H1 (cell line): ENCODE measurements around the gene KCNK7. TPM values are rescaled to one million over a fixed set of nuclear protein-coding genes. Genes with fewer than 3 reads are reported as not detected.

Experiments
- CTCF ChIA-PET: fragments of 300-600 bp; sonication (Branson Sonifier 250); formaldehyde crosslinking; loops from one replicate; lab custom pipeline; 2021; ENCODE audit not compliant: partially characterized antibody; lab: Charles Lee
- POLR2A ChIA-PET: fragments of 300-600 bp; sonication (Branson Sonifier 250); formaldehyde crosslinking; loops from one replicate; lab custom pipeline; 2021; ENCODE audit warnings: inconsistent platforms; ENCODE audit not compliant: partially characterized antibody; lab: Charles Lee
- DNase-seq, 2 experiments: peaks; one replicate each; pipeline versions ENCODE4 v3.0.0 to v3.0.0-alpha.2; 2010 to 2022; ENCODE audit warnings: low spot score in 2 of 2, low read depth in 1 of 2, mixed read lengths in 1 of 2
- FAIRE-seq: peaks from 2 replicates; lab custom pipeline; 2011; peaks lifted over from hg19 to GRCh38; lab: Jason Lieb, UNC
- H2AFZ ChIP-seq: 2 replicates; pipeline ENCODE4 v1.8.1; 2012; ENCODE audit warnings: low read length, inconsistent platforms
- H2AK5ac ChIP-seq: 2 replicates; pipeline ENCODE4 v1.6.1; 2013; ENCODE audit warnings: low read depth, low read length
- H2BK120ac ChIP-seq: replicated peaks from 2 replicates; pipeline ENCODE3; 2013; ENCODE audit warnings: low read depth, low read length, inconsistent platforms
- H2BK12ac ChIP-seq: 2 replicates; pipeline ENCODE4 v1.6.1; 2013; ENCODE audit warnings: low read depth, low read length
- H2BK15ac ChIP-seq: 2 replicates; pipeline ENCODE4 v1.6.1; 2013; ENCODE audit warnings: low read length
- H2BK20ac ChIP-seq: 2 replicates; pipeline ENCODE4 v1.6.1; 2013; ENCODE audit warnings: low read length
- H2BK5ac ChIP-seq: 2 replicates; pipeline ENCODE4 v1.6.1; 2013; ENCODE audit warnings: low read depth, low read length
- H3K14ac ChIP-seq: 2 replicates; pipeline ENCODE4 v1.6.1; 2013; ENCODE audit warnings: inconsistent platforms; ENCODE audit not compliant: insufficient read length
- H3K18ac ChIP-seq: 2 replicates; pipeline ENCODE4 v1.6.1; 2013; ENCODE audit warnings: low read length; ENCODE audit errors: extremely low read depth
- H3K23ac ChIP-seq: 2 replicates; pipeline ENCODE4 v1.6.1; 2013; ENCODE audit warnings: inconsistent platforms; ENCODE audit not compliant: insufficient read length
- H3K23me2 ChIP-seq: 2 replicates; pipeline ENCODE4 v1.6.1; 2013; ENCODE audit warnings: low read depth, low read length
- H3K27ac ChIP-seq: 2 replicates; pipeline ENCODE4 v1.6.1; 2011; ENCODE audit warnings: low read depth, low read length, inconsistent platforms
- H3K27me3 ChIP-seq, 4 experiments: replicated peaks in 1 of 4; 1 replicate in 1 of 4; 2 replicates in 3 of 4; pipeline versions ENCODE4 v1.6.1 to v1.8.1; 2011 to 2013; ENCODE audit warnings: low read length in 3 of 4, mild to moderate bottlenecking in 3 of 4, inconsistent platforms in 2 of 4, mixed read lengths in 2 of 4, moderate library complexity in 1 of 4; ENCODE audit not compliant: control insufficient read depth in 3 of 4, insufficient read depth in 3 of 4; ENCODE audit errors: extremely low read depth in 1 of 4
- H3K36me3 ChIP-seq, 4 experiments: 2 replicates each; pipeline versions ENCODE4 v1.6.1 to v1.8.1; 2011 to 2013; ENCODE audit warnings: mild to moderate bottlenecking in 4 of 4, low read length in 3 of 4, moderate library complexity in 2 of 4, control low read depth in 1 of 4, inconsistent platforms in 1 of 4; ENCODE audit not compliant: insufficient read depth in 4 of 4, control insufficient read depth in 2 of 4
- H3K4ac ChIP-seq: replicated peaks from 2 replicates; pipeline ENCODE3; 2013; ENCODE audit warnings: low read length, low read depth, mixed read lengths, inconsistent platforms; ENCODE audit not compliant: insufficient read length
- H3K4me1 ChIP-seq, 4 experiments: replicated peaks in 1 of 4; 1 replicate in 1 of 4; 2 replicates in 3 of 4; pipeline versions ENCODE4 v1.6.1 to v1.8.1; 2011 to 2013; ENCODE audit warnings: low read length in 3 of 4, inconsistent platforms in 2 of 4, mixed read lengths in 1 of 4; ENCODE audit not compliant: insufficient read depth in 4 of 4, control insufficient read depth in 3 of 4
- H3K4me2 ChIP-seq, 2 experiments: 2 replicates each; pipeline versions ENCODE4 v1.6.1 to v1.8.1; 2011 to 2013; ENCODE audit warnings: low read depth in 2 of 2, low read length in 2 of 2, control low read depth in 1 of 2, inconsistent platforms in 1 of 2, mild to moderate bottlenecking in 1 of 2; ENCODE audit not compliant: insufficient read depth in 1 of 2
- H3K4me3 ChIP-seq, 4 experiments: fragments of 200-600, 300-600 bp in 1 of 4; sonication (generic), shearing (Covaris generic), sonication (Bioruptor Twin) in 1 of 4; 2 replicates each; pipeline versions ENCODE4 v1.5.1 to v1.8.1; 2011 to 2016; ENCODE audit warnings: low read length in 4 of 4, low read depth in 3 of 4, control low read depth in 2 of 4, inconsistent platforms in 2 of 4, mild to moderate bottlenecking in 2 of 4, mixed read lengths in 1 of 4, moderate library complexity in 1 of 4; ENCODE audit not compliant: insufficient read depth in 2 of 4; ENCODE audit errors: extremely low read depth in 1 of 4
- H3K56ac ChIP-seq: replicated peaks from 2 replicates; pipeline ENCODE3; 2013; ENCODE audit warnings: low read depth, mild to moderate bottlenecking, mixed read lengths, low read length, inconsistent platforms; ENCODE audit not compliant: insufficient read length
- H3K79me1 ChIP-seq: 2 replicates; pipeline ENCODE4 v1.6.1; 2013; ENCODE audit warnings: low read depth, low read length, control low read depth
- H3K79me2 ChIP-seq, 2 experiments: 2 replicates each; pipeline versions ENCODE4 v1.6.1 to v1.8.1; 2012 to 2013; ENCODE audit warnings: low read length in 2 of 2, mild to moderate bottlenecking in 2 of 2, inconsistent platforms in 1 of 2; ENCODE audit not compliant: insufficient read depth in 2 of 2, control insufficient read depth in 1 of 2
- H3K9ac ChIP-seq, 4 experiments: replicated peaks in 1 of 4; 1 replicate in 1 of 4; 2 replicates in 3 of 4; pipeline versions ENCODE4 v1.6.1 to v1.8.1; 2011 to 2013; ENCODE audit warnings: low read depth in 3 of 4, low read length in 3 of 4, control low read depth in 2 of 4, mild to moderate bottlenecking in 2 of 4, moderate library complexity in 2 of 4, inconsistent platforms in 1 of 4; ENCODE audit errors: extremely low read depth in 1 of 4
- H3K9me3 ChIP-seq, 2 experiments: 2 replicates each; pipeline versions ENCODE4 v1.6.1 to v1.8.1; 2012 to 2013; ENCODE audit warnings: mild to moderate bottlenecking in 2 of 2, moderate library complexity in 2 of 2, control low read depth in 1 of 2, inconsistent platforms in 1 of 2, low read depth in 1 of 2, low read length in 1 of 2, mixed read lengths in 1 of 2; ENCODE audit not compliant: insufficient read depth in 2 of 2
- H4K20me1 ChIP-seq, 2 experiments: replicated peaks in 1 of 2; 2 replicates each; pipeline versions ENCODE3 to v1.8.1; 2011 to 2013; ENCODE audit warnings: inconsistent platforms in 2 of 2, low read length in 2 of 2, mild to moderate bottlenecking in 1 of 2; ENCODE audit not compliant: insufficient read depth in 2 of 2, control insufficient read depth in 1 of 2
- H4K5ac ChIP-seq: 2 replicates; pipeline ENCODE4 v1.6.1; 2013; ENCODE audit warnings: low read length, low read depth, mixed read lengths, inconsistent platforms; ENCODE audit not compliant: insufficient read length
- H4K8ac ChIP-seq: 2 replicates; pipeline ENCODE4 v1.8.0; 2013; ENCODE audit warnings: mild to moderate bottlenecking, moderate library complexity, low read length, inconsistent platforms; ENCODE audit not compliant: insufficient read depth; ENCODE audit errors: extremely low read depth
- H4K91ac ChIP-seq: replicated peaks from 2 replicates; pipeline ENCODE3; 2013; ENCODE audit warnings: low read length, mixed read lengths, inconsistent platforms; ENCODE audit not compliant: insufficient read length
- BCL11A ChIP-seq, 2 experiments: IDR thresholded peaks; one replicate each; pipeline ENCODE4 v1.6.1; 2011; ENCODE audit warnings: low read depth in 2 of 2, low read length in 2 of 2, mild to moderate bottlenecking in 2 of 2
- CEBPB ChIP-seq: IDR thresholded peaks from 2 replicates; pipeline ENCODE4 v1.6.1; 2012; ENCODE audit warnings: low read depth, low read length
- EGR1 ChIP-seq: IDR thresholded peaks from 2 replicates; pipeline ENCODE4 v1.6.1; 2011; ENCODE audit warnings: low read depth, low read length, borderline replicate concordance
- GABPA ChIP-seq: IDR thresholded peaks from 2 replicates; pipeline ENCODE4 v1.6.1; 2011; ENCODE audit warnings: mild to moderate bottlenecking, low read length, moderate library complexity, borderline replicate concordance; ENCODE audit not compliant: insufficient read depth
- GTF2F1 ChIP-seq: IDR thresholded peaks from 2 replicates; pipeline ENCODE4 v1.6.1; 2012; ENCODE audit warnings: low read depth, low read length, improper control_type of control experiment, borderline replicate concordance
- KDM4A ChIP-seq: IDR thresholded peaks from one replicate; pipeline ENCODE4 v1.7.1; 2012; ENCODE audit warnings: low read depth, mild to moderate bottlenecking, moderate library complexity, low read length, inconsistent platforms; ENCODE audit not compliant: severe bottlenecking
- KDM5A ChIP-seq: fragments of 200-600 bp; IDR thresholded peaks from 2 replicates; pipeline ENCODE4 v1.7.1; 2012; ENCODE audit warnings: mild to moderate bottlenecking, low read length, inconsistent platforms, mixed read lengths
- POU5F1 ChIP-seq: IDR thresholded peaks from 2 replicates; pipeline ENCODE4 v1.6.1; 2011; ENCODE audit warnings: low read depth, mild to moderate bottlenecking, low read length, moderate library complexity
- SP1 ChIP-seq: IDR thresholded peaks from 2 replicates; pipeline ENCODE4 v1.6.1; 2011; ENCODE audit warnings: low read depth, low read length
- SP2 ChIP-seq: IDR thresholded peaks from 2 replicates; pipeline ENCODE4 v1.6.1; 2012; ENCODE audit warnings: mild to moderate bottlenecking, low read length, inconsistent platforms
- TCF12 ChIP-seq: IDR thresholded peaks from 2 replicates; pipeline ENCODE4 v1.6.1; 2011; ENCODE audit warnings: low read depth, mild to moderate bottlenecking, low read length
- WGBS, 2 experiments: shearing (Covaris generic) in 1 of 2; methylation state at CpG; one replicate each; pipeline versions ENCODE4 v1.1.6 to v1.1.7; 2013 to 2015; ENCODE audit warnings: low lambda C conversion rate in 2 of 2, mixed read lengths in 2 of 2, inconsistent platforms in 1 of 2, low coverage in 1 of 2, missing lambda C conversion rate in 1 of 2; ENCODE audit not compliant: insufficient replicate concordance in 2 of 2, insufficient coverage in 1 of 2, insufficient read length in 1 of 2; ENCODE audit errors: extremely low coverage in 1 of 2, missing lambda C conversion rate in 1 of 2; 5-methylcytosine and 5-hydroxymethylcytosine counted together
- polyA plus RNA-seq, 7 experiments: library from polyadenylated mRNA; depleted of rRNA in 3 of 7; stranded (reverse) in 5 of 7; unstranded in 2 of 7; fragments of >200 nt in 5 of 7; fragments of 200-250 nt in 2 of 7; gene quantifications; 1 replicate in 5 of 7; 2 replicates in 1 of 7; 4 replicates in 1 of 7; pipeline versions ENCODE4 v1.2.1 to v1.2.3, GENCODE V29; 2011 to 2013; ENCODE audit warnings: missing spikeins in 2 of 7, mixed read lengths in 2 of 7
- total RNA-seq: library from RNA; stranded (reverse); fragmentation: NEBNext Ultra II Directional; extraction: Animal tissue kit (Norgen Biotek cat#: 25700); gene quantifications from 2 replicates; pipeline ENCODE4 v1.2.1, GENCODE V29; 2021

Gene KCNK7
- total and polyA plus RNA-seq, 2 of the 8 experiments (the other 6 are each of a cell fraction or from before 2014, with no cell fraction given), result 0.74 to 1.0 TPM

DNA sequence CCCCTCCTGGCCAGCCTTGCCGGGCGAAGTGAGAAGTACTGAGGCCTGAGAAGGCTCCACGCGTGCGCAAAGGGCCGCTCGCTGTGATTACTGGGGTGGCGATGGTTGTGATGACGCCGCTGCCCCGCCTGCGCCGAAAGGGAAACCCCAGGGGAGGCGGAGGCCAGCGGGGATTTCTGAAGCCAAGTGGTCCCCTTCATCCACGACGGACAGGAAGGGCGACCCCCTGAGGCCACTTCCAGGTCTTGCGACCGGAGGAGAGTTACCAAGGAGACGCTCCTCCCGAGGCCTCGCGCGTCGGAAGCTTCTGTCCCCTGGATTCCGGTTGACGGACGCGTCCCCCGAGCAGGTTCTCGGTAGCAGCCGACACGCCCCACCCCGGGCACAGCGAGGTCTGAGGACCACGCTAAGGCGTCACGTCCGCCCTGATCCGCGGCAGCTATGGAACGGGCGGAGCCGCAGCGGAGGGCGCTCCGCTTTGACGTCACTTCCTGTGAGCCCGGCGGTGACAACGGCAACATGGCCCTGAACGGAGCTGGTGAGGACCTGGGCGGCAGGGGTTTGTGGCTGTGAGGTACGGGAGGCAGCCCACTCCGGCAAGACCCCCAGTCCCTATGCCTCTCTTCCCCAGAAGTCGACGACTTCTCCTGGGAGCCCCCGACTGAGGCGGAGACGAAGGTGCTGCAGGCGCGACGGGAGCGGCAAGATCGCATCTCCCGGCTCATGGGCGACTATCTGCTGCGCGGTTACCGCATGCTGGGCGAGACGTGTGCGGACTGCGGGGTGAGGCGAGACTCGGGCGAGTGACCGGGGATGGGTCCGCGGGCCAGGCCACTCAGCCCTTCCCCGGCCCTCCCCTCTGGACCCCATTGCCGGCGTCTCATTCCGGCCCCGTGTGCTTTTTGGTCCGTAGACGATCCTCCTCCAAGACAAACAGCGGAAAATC, 25.4 kb downstream of the KCNK7 start, which contains the start of gene ZNRD2:
ZNRD2 (plus strand) TSS at position 505 of the 946 bp plus-strand sequence; CDS start at position 520, 15 bp downstream.
- Histone ChIP-seq H3K23ac (no peak within 1 kb of the TSS), H3K4me1 (peaks cover 10 to 29% (median 18%) of the 10 kb centered on the region in 4 experiments), H3K23me2 (peaks cover 9% of the 10 kb centered on the region; the same call in 1 of the 2 replicates), H4K5ac (peak within 1 kb of the TSS; percentile 47), H3K27ac (peak within 1 kb of the TSS; percentile 33; the same call in 1 of the 2 replicates), H4K8ac (peak within 1 kb of the TSS; percentile 80), H3K27me3 (peaks cover 0 to 11% (median 6%) of the 10 kb centered on the region in 4 experiments; a peak in 6 of 7 replicates), H3K18ac (0 out of 2 replicates have a peak within 1 kb of the TSS, but pooled peaks have one; percentile 48), H3K14ac (no peak within 1 kb of the TSS), H3K9me3 (no peaks in the 10 kb centered on the region), H2AK5ac (no peak within 1 kb of the TSS), H3K9ac (peak within 1 kb of the TSS; percentile 8 to 74 (median 73); a peak in 6 of 7 replicates), H3K36me3 (no peaks in the 10 kb centered on the region), H3K79me2 (peaks cover 0 to 11% of the 10 kb centered on the region in 2 experiments; a peak in 1 of 4 replicates), H3K4ac (peak within 1 kb of the TSS; percentile 41), H3K79me1 (peaks cover 2% of the 10 kb centered on the region; the same call in 1 of the 2 replicates), H4K20me1 (peaks cover 15 to 19% of the 10 kb centered on the region in 2 experiments), H4K91ac (no peak within 1 kb of the TSS), H2BK12ac (no peak within 1 kb of the TSS), H3K4me2 (peak within 1 kb of the TSS; percentile 72 to 90), H2BK5ac (peak within 1 kb of the TSS; percentile 21; the same call in 1 of the 2 replicates), H3K4me3 (peak within 1 kb of the TSS; percentile 67 to 97 (median 92)), H3K56ac (peak within 1 kb of the TSS; percentile 34), H2BK20ac (no peak within 1 kb of the TSS), H2AFZ (peak within 1 kb of the TSS; percentile 88; the same call in 1 of the 2 replicates), H2BK120ac (no peak within 1 kb of the TSS), H2BK15ac (0 out of 2 replicates have a peak within 1 kb of the TSS, but pooled peaks have one; percentile 61)
- POLR2A ChIA-PET, result interaction anchor here (0.5 to 2.0 kb wide), 9 partner anchors 11 to 502 kb away, joined by 3 to 14 read pairs (median 4); partner anchors contain the start of gene LTBP3
- CTCF ChIA-PET, result interaction anchor here (0.7 to 16.3 kb wide), 14 partner anchors 9 to 293 kb away, joined by 3 to 284 read pairs (median 4); partner anchors contain the start of genes LTBP3 and SCYL1
- WGBS, 2 experiments, result 2% methylated on average over 68 of the region's 89 CpGs; no CpG with 5 or more reads in 1 of the 2 experiments
- FAIRE-seq, result no peak
- peak; percentile 95 to 96 for DNase-seq
- TF ChIP-seq EGR1 (no peak), BCL11A (IDR thresholded peaks at IDR 0.05; ENCODE audit: low read depth in 2 of 2, low read length in 2 of 2) (no peak), CEBPB (no peak), KDM4A (peak; percentile 73), TCF12 (0 out of 2 replicates have a peak, but pooled peaks have one; percentile 19), GABPA (peak; percentile 93), SP1 (peak; percentile 89), SP2 (no peak), POU5F1 (no peak), GTF2F1 (no peak), KDM5A (peak; percentile 96)
